ENCODE results near the gene TNS1. TPM values are rescaled to one million over a fixed set of nuclear protein-coding genes. Genes with fewer than 3 reads are reported as not detected.

TNS1 gene
- polyA plus RNA-seq, 3 donors = 55.2 to 58.0 (median 56.0) TPM

GRCh38 chr2:217964275-217965161 is 38.3 kb downstream of the TNS1 start:
- no peak for DNase-seq (ENCODE audit: low read depth in 3 of 3, low spot score in 2 of 3)

GRCh38 chr2:217960351-217960750 is 42.4 kb downstream of the TNS1 start:
- no peak for DNase-seq (ENCODE audit: low read depth in 3 of 3, low spot score in 2 of 3)

- DNase-seq (ENCODE audit: low read depth in 3 of 3, low spot score in 2 of 3) = no peak
Measured at GRCh38 chr2:217959723-217960122, 43.1 kb downstream of the TNS1 start.

GRCh38 chr2:217958884-217959225 is 43.9 kb downstream of the TNS1 start:
- DNase-seq (ENCODE audit: low read depth in 3 of 3, low spot score in 2 of 3) = no peak

- no peak for DNase-seq (ENCODE audit: low read depth in 3 of 3, low spot score in 2 of 3)
Measured at GRCh38 chr2:217958206-217958883, 44.5 kb downstream of the TNS1 start.

GRCh38 chr2:217956586-217957457 is 46.0 kb downstream of the TNS1 start:
- no peak for DNase-seq (ENCODE audit: low read depth in 3 of 3, low spot score in 2 of 3)

- no peak for DNase-seq (ENCODE audit: low read depth in 3 of 3, low spot score in 2 of 3)
Measured at GRCh38 chr2:217955881-217956493, 46.8 kb downstream of the TNS1 start.

GRCh38 chr2:217954971-217955740 is 47.6 kb downstream of the TNS1 start:
- DNase-seq (ENCODE audit: low read depth in 3 of 3, low spot score in 2 of 3) = no peak

GRCh38 chr2:217954469-217954868 is 48.3 kb downstream of the TNS1 start:
- no peak for DNase-seq (ENCODE audit: low read depth in 3 of 3, low spot score in 2 of 3)

GRCh38 chr2:217954051-217954450 is 48.7 kb downstream of the TNS1 start:
- DNase-seq (ENCODE audit: low read depth in 3 of 3, low spot score in 2 of 3) = no peak

GRCh38 chr2:217953531-217953932 is 49.3 kb downstream of the TNS1 start:
- DNase-seq (ENCODE audit: low read depth in 3 of 3, low spot score in 2 of 3) = no peak

GRCh38 chr2:217953011-217953481 is 49.7 kb downstream of the TNS1 start:
- DNase-seq (ENCODE audit: low read depth in 3 of 3, low spot score in 2 of 3) = no peak

GRCh38 chr2:217952409-217952808 is 50.4 kb downstream of the TNS1 start:
- DNase-seq (ENCODE audit: low read depth in 3 of 3, low spot score in 2 of 3) = no peak

GRCh38 chr2:217951521-217952247 is 51.1 kb downstream of the TNS1 start:
- DNase-seq (ENCODE audit: low read depth in 3 of 3, low spot score in 2 of 3) = no peak

- DNase-seq (ENCODE audit: low read depth in 3 of 3, low spot score in 2 of 3) = no peak
Measured at GRCh38 chr2:217951091-217951490, 51.7 kb downstream of the TNS1 start.

GRCh38 chr2:217950401-217950871 is 52.4 kb downstream of the TNS1 start:
- DNase-seq (ENCODE audit: low read depth in 3 of 3, low spot score in 2 of 3) = no peak

GRCh38 chr2:217949447-217949846 is 53.3 kb downstream of the TNS1 start:
- no peak for DNase-seq (ENCODE audit: low read depth in 3 of 3, low spot score in 2 of 3)

- DNase-seq (ENCODE audit: low read depth in 3 of 3, low spot score in 2 of 3) = no peak
Measured at GRCh38 chr2:217948897-217949296, 53.9 kb downstream of the TNS1 start.

- DNase-seq (ENCODE audit: low read depth in 3 of 3, low spot score in 2 of 3) = no peak
Measured at GRCh38 chr2:217948351-217948791, 54.4 kb downstream of the TNS1 start.

Data from right renal cortex interstitium (tissue), 3 donors.